NCI-H2227 treated with DMSO at 0.1 percent for 48 hours (cell line): ENCODE measurements around the gene AFG3L2.
"Not testable (repeated sequence)": the region's sequence is repeated elsewhere in the genome, so short reads cannot be mapped to it uniquely, and the experiment has no call there.

ENCODE experiments used
- DNase-seq: peaks from one replicate; lab custom pipeline; 2025; lab: John Stamatoyannopoulos, UW

AFG3L2 gene

GRCh38 chr18:12376754-12377555 is at the start of gene AFG3L2:
Gene AFG3L2 (minus strand): TSS chr18:12377227. CDS start chr18:12377082, 145 bp downstream.
- DNase-seq: peak; percentile 97

- no peak for DNase-seq
Measured at GRCh38 chr18:12424252-12424651, 47.2 kb upstream of the AFG3L2 start.

GRCh38 chr18:12423820-12424219 is 46.8 kb upstream of the AFG3L2 start:
- DNase-seq: no peak

GRCh38 chr18:12423393-12423792 is 46.4 kb upstream of the AFG3L2 start:
- no peak for DNase-seq

GRCh38 chr18:12422936-12423335 is 45.9 kb upstream of the AFG3L2 start:
- no peak for DNase-seq

GRCh38 chr18:12421732-12422131 is 44.7 kb upstream of the AFG3L2 start:
- no peak for DNase-seq

GRCh38 chr18:12420821-12421421 is 43.9 kb upstream of the AFG3L2 start:
- peak; percentile 80 for DNase-seq

- no peak for DNase-seq
Measured at GRCh38 chr18:12417687-12418086, 40.7 kb upstream of the AFG3L2 start.

GRCh38 chr18:12416098-12416729 is 39.2 kb upstream of the AFG3L2 start:
- no peak for DNase-seq

GRCh38 chr18:12411456-12411855 is 34.4 kb upstream of the AFG3L2 start:
- DNase-seq: no peak

GRCh38 chr18:12410747-12411146 is 33.7 kb upstream of the AFG3L2 start:
- DNase-seq: not testable (repeated sequence)

GRCh38 chr18:12410081-12410481 is 33.1 kb upstream of the AFG3L2 start:
- DNase-seq: no peak

GRCh38 chr18:12409469-12409868 is 32.4 kb upstream of the AFG3L2 start:
- DNase-seq: no peak

GRCh38 chr18:12408247-12408869 is 31.3 kb upstream of the AFG3L2 start:
- no peak for DNase-seq

GRCh38 chr18:12406371-12407111 is 29.5 kb upstream of the AFG3L2 start:
- no peak for DNase-seq

- no peak for DNase-seq
Measured at GRCh38 chr18:12405066-12405465, 28.0 kb upstream of the AFG3L2 start.

GRCh38 chr18:12403601-12404506 is 26.8 kb upstream of the AFG3L2 start:
- no peak for DNase-seq

GRCh38 chr18:12401881-12402280 is 24.9 kb upstream of the AFG3L2 start:
- no peak for DNase-seq

- no peak for DNase-seq
Measured at GRCh38 chr18:12399231-12399630, 22.2 kb upstream of the AFG3L2 start.

GRCh38 chr18:12398625-12399024 is 21.6 kb upstream of the AFG3L2 start:
- DNase-seq: no peak

- no peak for DNase-seq
Measured at GRCh38 chr18:12397793-12398192, 20.8 kb upstream of the AFG3L2 start.
